ENCODE results near the gene PPP1R3F.

PPP1R3F gene

GRCh38 chrX:49243166-49243565, 26.4 kb upstream of the PPP1R3F start:
- Histone ChIP-seq H3K9ac (ENCODE audit: low read length) (no peak overlapping the region), H3K4me1 (ENCODE audit: low read length) (no peaks in the 10 kb centered on the region), H3F3A (ENCODE audit: insufficient read depth, low read length) (no peaks in the 10 kb centered on the region), H3K4me2 (ENCODE audit: low read depth, low read length) (no peak overlapping the region), H3K4me3 (ENCODE audit: low read length) (no peak overlapping the region), H4K20me1 (ENCODE audit: insufficient read depth, low read length) (no peaks in the 10 kb centered on the region), H3K79me2 (ENCODE audit: low read length) (no peaks in the 10 kb centered on the region), H3K27me3 (replicated peaks; ENCODE audit: insufficient read depth, low read length) (no peaks in the 10 kb centered on the region), H3K36me3 (replicated peaks; ENCODE audit: insufficient read depth, low read length) (no peaks in the 10 kb centered on the region), H3K9me3 (replicated peaks; ENCODE audit: insufficient read depth, low read length) (no peaks in the 10 kb centered on the region), H3K9me2 (replicated peaks; ENCODE audit: insufficient read depth, low read length) (no peaks in the 10 kb centered on the region), H3K27ac (ENCODE audit: low read length) (no peak overlapping the region), H2AFZ (ENCODE audit: low read length) (no peak overlapping the region)
- no peak for DNase-seq
- TF ChIP-seq EZH2phosphoT487 (IDR thresholded peaks at IDR 0.05; ENCODE audit: low read length) (no peak), CTCF (IDR thresholded peaks at IDR 0.05; ENCODE audit: low read length) (no peak)

GRCh38 chrX:49244207-49244606, 25.4 kb upstream of the PPP1R3F start:
- no peak overlapping the region for H3K9ac ChIP-seq (ENCODE audit: low read length)
- no peaks in the 10 kb centered on the region for H3K36me3 ChIP-seq (replicated peaks; ENCODE audit: insufficient read depth, low read length)
- no peaks in the 10 kb centered on the region for H3K9me2 ChIP-seq (replicated peaks; ENCODE audit: insufficient read depth, low read length)
- no peaks in the 10 kb centered on the region for H3K9me3 ChIP-seq (replicated peaks; ENCODE audit: insufficient read depth, low read length)
- no peak overlapping the region for H3K4me3 ChIP-seq (ENCODE audit: low read length)
- H3K27me3 ChIP-seq (replicated peaks; ENCODE audit: insufficient read depth, low read length): no peaks in the 10 kb centered on the region
- H3K27ac ChIP-seq (ENCODE audit: low read length): no peak overlapping the region
- H3K4me1 ChIP-seq (ENCODE audit: low read length): no peaks in the 10 kb centered on the region
- TF ChIP-seq CTCF (IDR thresholded peaks at IDR 0.05; ENCODE audit: low read length): no peak
- no peak for TF ChIP-seq EZH2phosphoT487 (IDR thresholded peaks at IDR 0.05; ENCODE audit: low read length)
- TF ChIP-seq EZH2 (optimal IDR thresholded peaks at IDR 0.05; ENCODE audit: low read depth, low read length): no peak
- no peaks in the 10 kb centered on the region for H3F3A ChIP-seq (ENCODE audit: insufficient read depth, low read length)
- H2AFZ ChIP-seq (ENCODE audit: low read length): no peak overlapping the region
- no peaks in the 10 kb centered on the region for H4K20me1 ChIP-seq (ENCODE audit: insufficient read depth, low read length)
- no peak for DNase-seq
- H3K79me2 ChIP-seq (ENCODE audit: low read length): no peaks in the 10 kb centered on the region
- H3K4me2 ChIP-seq (ENCODE audit: low read depth, low read length): no peak overlapping the region

GRCh38 chrX:49246541-49246940, 23.1 kb upstream of the PPP1R3F start:
- Histone ChIP-seq H3K9me3 (replicated peaks; ENCODE audit: insufficient read depth, low read length) (no peaks in the 10 kb centered on the region), H2AFZ (ENCODE audit: low read length) (no peak overlapping the region), H3K4me3 (ENCODE audit: low read length) (no peak overlapping the region), H3K27me3 (replicated peaks; ENCODE audit: insufficient read depth, low read length) (no peaks in the 10 kb centered on the region), H3K4me2 (ENCODE audit: low read depth, low read length) (no peak overlapping the region), H3F3A (ENCODE audit: insufficient read depth, low read length) (no peaks in the 10 kb centered on the region), H3K9ac (ENCODE audit: low read length) (no peak overlapping the region), H4K20me1 (ENCODE audit: insufficient read depth, low read length) (no peaks in the 10 kb centered on the region), H3K4me1 (ENCODE audit: low read length) (no peaks in the 10 kb centered on the region), H3K36me3 (replicated peaks; ENCODE audit: insufficient read depth, low read length) (no peaks in the 10 kb centered on the region), H3K79me2 (ENCODE audit: low read length) (no peaks in the 10 kb centered on the region), H3K9me2 (replicated peaks; ENCODE audit: insufficient read depth, low read length) (no peaks in the 10 kb centered on the region), H3K27ac (ENCODE audit: low read length) (no peak overlapping the region)
- DNase-seq: no peak
- TF ChIP-seq CTCF (IDR thresholded peaks at IDR 0.05; ENCODE audit: low read length): no peak
- TF ChIP-seq EZH2 (optimal IDR thresholded peaks at IDR 0.05; ENCODE audit: low read depth, low read length): no peak
- TF ChIP-seq EZH2phosphoT487 (IDR thresholded peaks at IDR 0.05; ENCODE audit: low read length): no peak
